HepG2 (cell line): ENCODE results near the gene FNDC3B. TPM values are rescaled to one million over a fixed set of nuclear protein-coding genes. Genes with fewer than 3 reads are reported as not detected.

ENCODE experiments used
- ARNT ChIP-seq: fragments of 450-650 bp; IDR thresholded peaks from 2 replicates; pipeline ENCODE4 v1.6.1; 2017
- EP300 ChIP-seq, 3 experiments: sonication (generic) in 1 of 3; formaldehyde crosslinking in 1 of 3; IDR thresholded peaks; 2 replicates each; pipeline versions ENCODE4 v1.5.1 to v1.6.1; 2011 to 2020; ENCODE audit warnings: low read depth in 2 of 3, low read length in 2 of 3, borderline replicate concordance in 1 of 3, improper control_type of control experiment in 1 of 3, mild to moderate bottlenecking in 1 of 3, missing genetic modification reagents in 1 of 3, moderate library complexity in 1 of 3
- FOXO1 ChIP-seq: sonication (generic); formaldehyde crosslinking; IDR thresholded peaks from 2 replicates; pipeline ENCODE4 v1.4.0; 2020; ENCODE audit warnings: missing genetic modification reagents
- HES4 ChIP-seq: sonication (generic); formaldehyde crosslinking; IDR thresholded peaks from 2 replicates; pipeline ENCODE4 v1.9.0; 2021; ENCODE audit warnings: mild to moderate bottlenecking, missing genetic modification reagents, borderline replicate concordance
- HNF4A ChIP-seq: sonication (generic); formaldehyde crosslinking; IDR thresholded peaks from 2 replicates; pipeline ENCODE4 v1.4.0; 2020; ENCODE audit warnings: missing genetic modification reagents
- IKZF4 ChIP-seq: sonication (generic); formaldehyde crosslinking; IDR thresholded peaks from 2 replicates; pipeline ENCODE4 v1.5.1; 2020; ENCODE audit warnings: borderline replicate concordance, mild to moderate bottlenecking, low read depth, missing genetic modification reagents; ENCODE audit errors: not compliant biosample characterization
- MIER3 ChIP-seq: IDR thresholded peaks from 2 replicates; pipeline ENCODE4 v1.6.1; 2016; ENCODE audit warnings: missing compliant biosample characterization, borderline replicate concordance
- MTA3 ChIP-seq: sonication (generic); formaldehyde crosslinking; IDR thresholded peaks from 2 replicates; pipeline ENCODE4 v1.4.0; 2020; ENCODE audit warnings: missing genetic modification reagents
- NFKB2 ChIP-seq: sonication (generic); formaldehyde crosslinking; IDR thresholded peaks from 2 replicates; pipeline ENCODE4 v1.4.0; 2020; ENCODE audit warnings: missing genetic modification reagents, borderline replicate concordance
- NR2C2 ChIP-seq: sonication (generic); formaldehyde crosslinking; IDR thresholded peaks from 2 replicates; pipeline ENCODE4 v1.4.0; 2020; ENCODE audit warnings: missing genetic modification reagents, mild to moderate bottlenecking, moderate library complexity, borderline replicate concordance
- PAF1 ChIP-seq: IDR thresholded peaks from 2 replicates; pipeline ENCODE4 v1.6.1; 2016; ENCODE audit warnings: missing genetic modification reagents, missing compliant biosample characterization
- POGZ ChIP-seq: sonication (generic); formaldehyde crosslinking; IDR thresholded peaks from 2 replicates; pipeline ENCODE4 v1.4.0; 2020; ENCODE audit warnings: mild to moderate bottlenecking, missing genetic modification reagents
- SCMH1 ChIP-seq: sonication (generic); formaldehyde crosslinking; IDR thresholded peaks from 2 replicates; pipeline ENCODE4 v1.9.0; 2021; ENCODE audit warnings: missing genetic modification reagents, mild to moderate bottlenecking, borderline replicate concordance
- STAG1 ChIP-seq: sonication (generic); formaldehyde crosslinking; IDR thresholded peaks from 2 replicates; pipeline ENCODE4 v1.4.0; 2020; ENCODE audit warnings: missing genetic modification reagents
- XRCC5 ChIP-seq: fragments of 200-400 bp; formaldehyde crosslinking; optimal IDR thresholded peaks from 2 replicates; pipeline ENCODE3; 2017; ENCODE audit warnings: mild to moderate bottlenecking, low read length
- ZNF160 ChIP-seq: sonication (generic); formaldehyde crosslinking; IDR thresholded peaks from 2 replicates; pipeline ENCODE4 v1.8.0; 2022; ENCODE audit warnings: mild to moderate bottlenecking, inconsistent platforms, missing genetic modification reagents
- ZNF296 ChIP-seq: sonication (generic); formaldehyde crosslinking; conservative IDR thresholded peaks from 2 replicates; pipeline ENCODE4 v1.5.0; 2020; ENCODE audit warnings: mild to moderate bottlenecking, missing genetic modification reagents
- ZNF331 ChIP-seq: sonication (generic); formaldehyde crosslinking; IDR thresholded peaks from 2 replicates; pipeline ENCODE4 v1.4.0; 2020; ENCODE audit warnings: missing genetic modification reagents
- ZNF781 ChIP-seq: sonication (generic); formaldehyde crosslinking; IDR thresholded peaks from 2 replicates; pipeline ENCODE4 v1.5.1; 2020; ENCODE audit warnings: borderline replicate concordance, mild to moderate bottlenecking, missing genetic modification reagents; ENCODE audit errors: not compliant biosample characterization
- ZNF790 ChIP-seq: sonication (generic); formaldehyde crosslinking; IDR thresholded peaks from 2 replicates; pipeline ENCODE4 v1.8.0; 2022; ENCODE audit warnings: missing genetic modification reagents, mild to moderate bottlenecking, borderline replicate concordance
- polyA plus RNA-seq, 8 experiments: library from polyadenylated mRNA; depleted of rRNA in 3 of 8; stranded (reverse) in 7 of 8; unstranded in 1 of 8; fragments of >200 nt; fragmentation: Illumina TruSeq in 4 of 8; extraction: Trizol in 4 of 8; gene quantifications; 2 replicates each; pipeline versions ENCODE4 v1.2.1 to v1.2.3, GENCODE V29; 2011 to 2016; ENCODE audit warnings: low read depth in 4 of 8, missing spikeins in 1 of 8, mixed read lengths in 1 of 8; ENCODE audit not compliant: insufficient read depth in 1 of 8
- total RNA-seq, 5 experiments: library from RNA; depleted of rRNA; stranded (reverse); fragments of >200 nt; fragmentation: Illumina TruSeq; extraction: Trizol; gene quantifications; 2 replicates each; pipeline ENCODE4 v1.2.3, GENCODE V29; 2016; ENCODE audit warnings: low read depth in 1 of 5
- TF ChIP-seq, protein P1 (sequence below): sonication (generic); formaldehyde crosslinking; IDR thresholded peaks from 2 replicates; pipeline ENCODE4 v1.9.0; 2021; ENCODE audit warnings: mild to moderate bottlenecking, missing genetic modification reagents
- TF ChIP-seq, protein P2 (sequence below): sonication (generic); formaldehyde crosslinking; IDR thresholded peaks from 2 replicates; pipeline ENCODE4 v1.5.1; 2020; ENCODE audit warnings: missing genetic modification reagents, mild to moderate bottlenecking, borderline replicate concordance

Gene FNDC3B
- total and polyA plus RNA-seq, 2 of the 13 experiments (the other 11 are each of a cell fraction or from before 2014, with no cell fraction given): 74.8 to 103 TPM

DNA sequence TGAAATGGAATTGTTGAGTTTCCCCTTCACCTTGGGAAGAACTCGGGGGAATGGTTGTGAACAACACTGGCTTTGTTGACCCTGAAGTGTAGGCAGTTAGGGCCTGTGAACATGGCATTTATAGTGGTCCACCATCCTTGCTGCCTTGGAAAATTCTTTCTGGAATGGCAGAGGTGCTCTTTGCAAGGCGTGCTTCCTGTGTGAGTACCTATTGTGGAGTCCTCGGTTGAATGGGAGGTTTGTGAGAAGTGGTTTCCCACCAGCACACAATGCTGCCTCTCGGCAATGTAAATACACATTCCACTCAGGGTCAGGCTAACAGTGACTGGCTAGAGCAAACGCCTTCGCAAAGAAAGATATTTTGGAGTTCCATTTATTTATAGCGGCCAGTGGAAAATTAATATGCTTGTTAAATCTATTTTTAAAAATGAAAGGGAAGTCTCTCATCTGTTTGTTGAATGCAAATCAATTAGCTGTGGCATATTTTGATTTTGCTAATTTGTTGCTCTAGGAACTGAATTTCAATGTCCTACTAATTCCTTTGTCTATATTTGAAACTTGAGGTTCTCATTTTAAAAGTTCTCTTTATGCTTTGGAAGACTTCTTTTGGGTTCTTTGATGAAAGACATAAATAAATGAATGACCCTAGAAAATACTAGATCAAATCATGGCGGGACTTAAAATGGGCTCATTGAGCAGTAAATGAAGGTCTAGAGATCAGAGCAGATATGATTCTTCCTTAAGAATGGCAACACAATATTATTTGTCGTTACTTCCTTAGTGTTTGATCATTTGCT is 59.5 kb downstream of the FNDC3B start (continued):
- TF ChIP-seq, protein P1, sequence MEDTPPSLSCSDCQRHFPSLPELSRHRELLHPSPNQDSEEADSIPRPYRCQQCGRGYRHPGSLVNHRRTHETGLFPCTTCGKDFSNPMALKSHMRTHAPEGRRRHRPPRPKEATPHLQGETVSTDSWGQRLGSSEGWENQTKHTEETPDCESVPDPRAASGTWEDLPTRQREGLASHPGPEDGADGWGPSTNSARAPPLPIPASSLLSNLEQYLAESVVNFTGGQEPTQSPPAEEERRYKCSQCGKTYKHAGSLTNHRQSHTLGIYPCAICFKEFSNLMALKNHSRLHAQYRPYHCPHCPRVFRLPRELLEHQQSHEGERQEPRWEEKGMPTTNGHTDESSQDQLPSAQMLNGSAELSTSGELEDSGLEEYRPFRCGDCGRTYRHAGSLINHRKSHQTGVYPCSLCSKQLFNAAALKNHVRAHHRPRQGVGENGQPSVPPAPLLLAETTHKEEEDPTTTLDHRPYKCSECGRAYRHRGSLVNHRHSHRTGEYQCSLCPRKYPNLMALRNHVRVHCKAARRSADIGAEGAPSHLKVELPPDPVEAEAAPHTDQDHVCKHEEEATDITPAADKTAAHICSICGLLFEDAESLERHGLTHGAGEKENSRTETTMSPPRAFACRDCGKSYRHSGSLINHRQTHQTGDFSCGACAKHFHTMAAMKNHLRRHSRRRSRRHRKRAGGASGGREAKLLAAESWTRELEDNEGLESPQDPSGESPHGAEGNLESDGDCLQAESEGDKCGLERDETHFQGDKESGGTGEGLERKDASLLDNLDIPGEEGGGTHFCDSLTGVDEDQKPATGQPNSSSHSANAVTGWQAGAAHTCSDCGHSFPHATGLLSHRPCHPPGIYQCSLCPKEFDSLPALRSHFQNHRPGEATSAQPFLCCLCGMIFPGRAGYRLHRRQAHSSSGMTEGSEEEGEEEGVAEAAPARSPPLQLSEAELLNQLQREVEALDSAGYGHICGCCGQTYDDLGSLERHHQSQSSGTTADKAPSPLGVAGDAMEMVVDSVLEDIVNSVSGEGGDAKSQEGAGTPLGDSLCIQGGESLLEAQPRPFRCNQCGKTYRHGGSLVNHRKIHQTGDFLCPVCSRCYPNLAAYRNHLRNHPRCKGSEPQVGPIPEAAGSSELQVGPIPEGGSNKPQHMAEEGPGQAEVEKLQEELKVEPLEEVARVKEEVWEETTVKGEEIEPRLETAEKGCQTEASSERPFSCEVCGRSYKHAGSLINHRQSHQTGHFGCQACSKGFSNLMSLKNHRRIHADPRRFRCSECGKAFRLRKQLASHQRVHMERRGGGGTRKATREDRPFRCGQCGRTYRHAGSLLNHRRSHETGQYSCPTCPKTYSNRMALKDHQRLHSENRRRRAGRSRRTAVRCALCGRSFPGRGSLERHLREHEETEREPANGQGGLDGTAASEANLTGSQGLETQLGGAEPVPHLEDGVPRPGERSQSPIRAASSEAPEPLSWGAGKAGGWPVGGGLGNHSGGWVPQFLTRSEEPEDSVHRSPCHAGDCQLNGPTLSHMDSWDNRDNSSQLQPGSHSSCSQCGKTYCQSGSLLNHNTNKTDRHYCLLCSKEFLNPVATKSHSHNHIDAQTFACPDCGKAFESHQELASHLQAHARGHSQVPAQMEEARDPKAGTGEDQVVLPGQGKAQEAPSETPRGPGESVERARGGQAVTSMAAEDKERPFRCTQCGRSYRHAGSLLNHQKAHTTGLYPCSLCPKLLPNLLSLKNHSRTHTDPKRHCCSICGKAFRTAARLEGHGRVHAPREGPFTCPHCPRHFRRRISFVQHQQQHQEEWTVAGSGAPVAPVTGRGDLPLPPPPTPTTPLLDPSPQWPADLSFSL: peak; percentile 92
- peak; percentile 81; the same call in 1 of the 2 replicates for TF ChIP-seq FOXO1
- TF ChIP-seq MIER3 (CRISPR knock-in tag): no peak; the same call in 1 of the 2 replicates
- no peak for TF ChIP-seq NFKB2 (CRISPR knock-in tag)
- TF ChIP-seq SCMH1: no peak
- TF ChIP-seq STAG1: peak; percentile 30; the same call in 1 of the 2 replicates
- TF ChIP-seq ZNF790 (CRISPR knock-in tag): no peak
- TF ChIP-seq POGZ (CRISPR knock-in tag): peak; percentile 71
- no peak for TF ChIP-seq ARNT
- no peak for TF ChIP-seq HES4 (CRISPR knock-in tag)
- peak; percentile 31 for TF ChIP-seq XRCC5
- TF ChIP-seq MTA3 (CRISPR knock-in tag): no peak
- TF ChIP-seq NR2C2 (CRISPR knock-in tag): no peak
- TF ChIP-seq IKZF4 (CRISPR knock-in tag): no peak
- TF ChIP-seq, protein P2, sequence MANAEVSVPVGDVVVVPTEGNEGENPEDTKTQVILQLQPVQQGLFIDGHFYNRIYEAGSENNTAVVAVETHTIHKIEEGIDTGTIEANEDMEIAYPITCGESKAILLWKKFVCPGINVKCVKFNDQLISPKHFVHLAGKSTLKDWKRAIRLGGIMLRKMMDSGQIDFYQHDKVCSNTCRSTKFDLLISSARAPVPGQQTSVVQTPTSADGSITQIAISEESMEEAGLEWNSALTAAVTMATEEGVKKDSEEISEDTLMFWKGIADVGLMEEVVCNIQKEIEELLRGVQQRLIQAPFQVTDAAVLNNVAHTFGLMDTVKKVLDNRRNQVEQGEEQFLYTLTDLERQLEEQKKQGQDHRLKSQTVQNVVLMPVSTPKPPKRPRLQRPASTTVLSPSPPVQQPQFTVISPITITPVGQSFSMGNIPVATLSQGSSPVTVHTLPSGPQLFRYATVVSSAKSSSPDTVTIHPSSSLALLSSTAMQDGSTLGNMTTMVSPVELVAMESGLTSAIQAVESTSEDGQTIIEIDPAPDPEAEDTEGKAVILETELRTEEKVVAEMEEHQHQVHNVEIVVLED: no peak
- TF ChIP-seq ZNF781 (CRISPR knock-in tag): no peak
- peak in 1 of 2 experiments; percentile 70; a peak in 1 of 4 replicates for TF ChIP-seq EP300 (IDR thresholded peaks at IDR 0.05; ENCODE audit: low read depth in 2 of 2, low read length in 2 of 2)
- TF ChIP-seq EP300 (CRISPR knock-in tag; IDR thresholded peaks at IDR 0.05; ENCODE audit: borderline replicate concordance): 0 out of 2 replicates have a peak, but pooled peaks have one; percentile 20
- TF ChIP-seq HNF4A (CRISPR knock-in tag): peak; percentile 37
- no peak for TF ChIP-seq ZNF160 (CRISPR knock-in tag)
- peak; percentile 63; the same call in 1 of the 2 replicates for TF ChIP-seq ZNF331 (CRISPR knock-in tag)
- peak; percentile 35; the same call in 1 of the 2 replicates for TF ChIP-seq PAF1 (CRISPR knock-in tag)
- TF ChIP-seq ZNF296 (CRISPR knock-in tag): no peak
